ENCODE results near the gene LRP10. TPM values are rescaled to one million over a fixed set of nuclear protein-coding genes. Genes with fewer than 3 reads are reported as not detected.

LRP10 gene
- total RNA-seq, 1 experiment from 2014 or later = 29.6 TPM

DNA sequence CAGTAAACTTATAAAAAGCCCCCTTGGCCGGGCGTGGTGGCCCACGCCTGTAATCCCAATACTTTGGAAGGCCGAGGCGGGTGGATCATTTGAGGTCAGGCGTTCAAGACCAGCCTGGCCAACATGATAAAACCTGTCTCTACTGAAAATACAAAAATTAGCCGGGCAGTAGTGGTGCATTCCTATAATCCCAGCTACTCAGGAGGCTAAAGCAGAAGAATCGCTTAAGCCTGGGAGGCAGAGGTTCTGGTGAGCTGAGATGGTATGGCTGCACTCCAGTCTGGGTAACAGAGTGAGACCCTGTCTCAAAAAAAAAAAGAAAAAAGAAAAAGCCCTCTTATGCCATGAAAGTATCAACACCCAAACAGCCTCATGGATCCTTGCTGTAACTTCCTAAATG is 54.0 kb downstream of the LRP10 start:
- ChIA-PET POLR2A (no interaction called here), CTCF (no interaction called here)
- Histone ChIP-seq H3K4me1 (0 out of 2 replicates have a peak, but pooled peaks cover 5% of the 10 kb centered on the region), H3K4me3 (ENCODE audit: low read depth, low read length) (no peak overlapping the region), H3K9me3 (no peaks in the 10 kb centered on the region), H3K36me3 (ENCODE audit: control insufficient read depth, insufficient read depth, low read length) (peaks cover 3% of the 10 kb centered on the region), H3K27me3 (replicated peaks; ENCODE audit: control insufficient read depth, insufficient read depth, low read length) (no peaks in the 10 kb centered on the region)
- Mint-ChIP-seq H3K9me3 (ENCODE audit: unreplicated experiment) (no peaks in the 10 kb centered on the region), H3K27me3 (ENCODE audit: insufficient read depth, unreplicated experiment) (no peaks in the 10 kb centered on the region), H3K27ac (ENCODE audit: unreplicated experiment) (no peak overlapping the region), H3K4me1 (ENCODE audit: low read depth, unreplicated experiment) (peaks cover 6% of the 10 kb centered on the region), H3K4me3 (ENCODE audit: unreplicated experiment) (no peak overlapping the region), H3K36me3 (ENCODE audit: insufficient read depth, unreplicated experiment) (peaks cover 61% of the 10 kb centered on the region)
- intact Hi-C loops (cut with micrococcal nuclease; ENCODE audit: unreplicated experiment) = no loop called here
- TF ChIP-seq, protein P1, sequence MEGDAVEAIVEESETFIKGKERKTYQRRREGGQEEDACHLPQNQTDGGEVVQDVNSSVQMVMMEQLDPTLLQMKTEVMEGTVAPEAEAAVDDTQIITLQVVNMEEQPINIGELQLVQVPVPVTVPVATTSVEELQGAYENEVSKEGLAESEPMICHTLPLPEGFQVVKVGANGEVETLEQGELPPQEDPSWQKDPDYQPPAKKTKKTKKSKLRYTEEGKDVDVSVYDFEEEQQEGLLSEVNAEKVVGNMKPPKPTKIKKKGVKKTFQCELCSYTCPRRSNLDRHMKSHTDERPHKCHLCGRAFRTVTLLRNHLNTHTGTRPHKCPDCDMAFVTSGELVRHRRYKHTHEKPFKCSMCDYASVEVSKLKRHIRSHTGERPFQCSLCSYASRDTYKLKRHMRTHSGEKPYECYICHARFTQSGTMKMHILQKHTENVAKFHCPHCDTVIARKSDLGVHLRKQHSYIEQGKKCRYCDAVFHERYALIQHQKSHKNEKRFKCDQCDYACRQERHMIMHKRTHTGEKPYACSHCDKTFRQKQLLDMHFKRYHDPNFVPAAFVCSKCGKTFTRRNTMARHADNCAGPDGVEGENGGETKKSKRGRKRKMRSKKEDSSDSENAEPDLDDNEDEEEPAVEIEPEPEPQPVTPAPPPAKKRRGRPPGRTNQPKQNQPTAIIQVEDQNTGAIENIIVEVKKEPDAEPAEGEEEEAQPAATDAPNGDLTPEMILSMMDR (IDR thresholded peaks at IDR 0.05; ENCODE audit: insufficient read depth in 1 of 2, low read depth in 1 of 2, low read length in 1 of 2, severe bottlenecking in 1 of 2, unreplicated experiment in 1 of 2) = no peak
- DNase-seq = no peak
- BruUV-seq (replicated peaks) = no TSS peak

DNA sequence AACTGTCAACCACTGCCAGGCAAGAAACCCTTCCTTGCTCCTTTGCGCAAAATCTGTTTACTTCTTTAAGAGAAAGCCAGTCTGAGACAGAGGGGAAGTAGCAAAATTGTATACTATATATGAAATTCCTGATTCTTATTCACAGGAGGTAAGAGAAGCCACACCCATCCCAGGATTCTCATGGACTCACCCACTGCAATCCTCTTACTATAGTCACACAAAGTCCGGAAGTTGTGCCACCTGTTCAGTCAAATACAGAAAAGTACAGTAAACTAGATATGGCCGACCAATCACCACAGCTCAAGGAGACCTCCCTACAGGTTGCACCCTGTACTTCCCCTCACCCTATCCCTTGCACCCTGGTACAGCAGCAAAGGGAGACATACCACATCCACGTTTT is 54.8 kb downstream of the LRP10 start:
- H3K36me3 ChIP-seq (ENCODE audit: control insufficient read depth, insufficient read depth, low read length) = peaks cover 3% of the 10 kb centered on the region
- no peak overlapping the region for H3K4me3 Mint-ChIP-seq (ENCODE audit: unreplicated experiment)
- POLR2A ChIA-PET = no interaction called here

DNA sequence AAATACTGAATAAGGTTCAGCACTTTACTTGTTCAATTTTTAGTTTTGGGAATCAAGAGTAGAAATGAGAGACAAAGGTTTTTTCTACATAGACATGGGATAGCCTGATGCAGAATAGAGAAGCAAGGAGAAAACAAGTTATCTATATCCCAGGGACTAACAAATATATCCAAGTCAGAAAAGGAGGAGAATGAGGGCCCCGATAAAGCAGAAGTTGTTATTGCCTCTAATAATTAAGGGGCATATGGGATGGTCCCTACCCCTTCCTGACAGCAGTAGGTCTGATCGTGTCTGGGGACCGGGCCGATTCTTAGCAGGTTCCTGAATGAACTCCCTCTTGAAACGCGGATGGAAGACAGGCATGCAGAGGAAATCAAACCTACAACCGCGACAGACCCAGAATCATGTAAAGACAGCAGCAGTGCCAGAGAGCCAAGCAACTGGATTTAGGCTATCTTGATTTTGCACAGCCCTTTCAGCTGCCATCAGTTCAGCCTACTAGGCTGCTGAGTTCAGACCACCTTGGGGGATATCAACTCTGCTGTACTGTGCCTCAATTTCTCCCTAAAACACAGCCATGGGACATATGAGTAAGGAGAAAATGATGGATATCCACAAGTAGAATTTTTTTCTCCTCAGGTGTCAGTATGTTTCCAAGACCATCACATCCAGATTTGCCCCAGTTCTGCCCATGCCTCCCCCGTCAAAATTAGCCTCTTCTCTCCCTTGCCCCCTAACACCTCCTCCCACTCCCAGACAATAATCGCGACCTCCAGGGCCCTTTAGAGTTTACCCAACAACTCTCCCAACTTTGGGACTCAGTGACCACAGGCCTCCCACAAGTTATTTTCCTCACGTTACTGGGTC is 56.9 kb downstream of the LRP10 start:
- peaks cover 3% of the 10 kb centered on the region for H3K36me3 ChIP-seq (ENCODE audit: control insufficient read depth, insufficient read depth, low read length)
- peaks cover 45% of the 10 kb centered on the region for H3K36me3 Mint-ChIP-seq (ENCODE audit: insufficient read depth, unreplicated experiment)
- BruUV-seq (replicated peaks) = TSS peak; percentile 63
- TF ChIP-seq, protein P1 (IDR thresholded peaks at IDR 0.05; ENCODE audit: insufficient read depth in 1 of 2, low read depth in 1 of 2, low read length in 1 of 2, severe bottlenecking in 1 of 2, unreplicated experiment in 1 of 2) = no peak
- no peaks in the 10 kb centered on the region for H3K9me3 ChIP-seq
- peaks cover 20% of the 10 kb centered on the region for H3K4me1 Mint-ChIP-seq (ENCODE audit: low read depth, unreplicated experiment)
- intact Hi-C loops (cut with micrococcal nuclease; ENCODE audit: unreplicated experiment) = loop anchor here (1.0 to 2.0 kb wide), 4 partner anchors 9 to 128 kb away; partner anchors contain the start of genes CDH24 and RBM23
- no peaks in the 10 kb centered on the region for H3K27me3 Mint-ChIP-seq (ENCODE audit: insufficient read depth, unreplicated experiment)
- POLR2A ChIA-PET = interaction anchor here (0.6 to 2.1 kb wide), 9 partner anchors 28 to 167 kb away, joined by 3 to 21 read pairs (median 4); partner anchors contain the start of genes ACIN1, AJUBA, C14orf119 and HAUS4
- no peak overlapping the region for H3K4me3 Mint-ChIP-seq (ENCODE audit: unreplicated experiment)
- DNase-seq = no peak
- peaks cover 14% of the 10 kb centered on the region; the same call in 1 of the 2 replicates for H3K4me1 ChIP-seq
- H3K9me3 Mint-ChIP-seq (ENCODE audit: unreplicated experiment) = no peaks in the 10 kb centered on the region
- peak overlapping the region; percentile 89 for H3K4me3 ChIP-seq (ENCODE audit: low read depth, low read length)
- H3K27me3 ChIP-seq (replicated peaks; ENCODE audit: control insufficient read depth, insufficient read depth, low read length) = no peaks in the 10 kb centered on the region
- no peak overlapping the region for H3K27ac Mint-ChIP-seq (ENCODE audit: unreplicated experiment)
- CTCF ChIA-PET = interaction anchor here (0.6 to 2.6 kb wide), 13 partner anchors 9 to 358 kb away, joined by 3 to 19 read pairs (median 4); partner anchors contain the start of genes AJUBA, HAUS4 and RBM23

More for the DNA sequence above, 54.8 kb downstream of the LRP10 start:
- TF ChIP-seq, protein P1 (IDR thresholded peaks at IDR 0.05; ENCODE audit: insufficient read depth in 1 of 2, low read depth in 1 of 2, low read length in 1 of 2, severe bottlenecking in 1 of 2, unreplicated experiment in 1 of 2) = no peak
- Mint-ChIP-seq H3K9me3 (ENCODE audit: unreplicated experiment) (no peaks in the 10 kb centered on the region), H3K27ac (ENCODE audit: unreplicated experiment) (no peak overlapping the region), H3K36me3 (ENCODE audit: insufficient read depth, unreplicated experiment) (peaks cover 55% of the 10 kb centered on the region), H3K27me3 (ENCODE audit: insufficient read depth, unreplicated experiment) (no peaks in the 10 kb centered on the region), H3K4me1 (ENCODE audit: low read depth, unreplicated experiment) (peaks cover 6% of the 10 kb centered on the region)
- Histone ChIP-seq H3K27me3 (replicated peaks; ENCODE audit: control insufficient read depth, insufficient read depth, low read length) (no peaks in the 10 kb centered on the region), H3K9me3 (no peaks in the 10 kb centered on the region), H3K4me1 (0 out of 2 replicates have a peak, but pooled peaks cover 5% of the 10 kb centered on the region), H3K4me3 (ENCODE audit: low read depth, low read length) (no peak overlapping the region)
- no peak for DNase-seq
- no TSS peak for BruUV-seq (replicated peaks)
- CTCF ChIA-PET = no interaction called here
- intact Hi-C loops (cut with micrococcal nuclease; ENCODE audit: unreplicated experiment) = no loop called here
